Esophagus (tissue), 2 donors: ENCODE measurements around the gene OR2M7. TPM values are rescaled to one million over a fixed set of nuclear protein-coding genes. Genes with fewer than 3 reads are reported as not detected.

Experiments
- H3K27ac ChIP-seq, 2 donors: one replicate each; pipeline ENCODE4 v1.5.1; 2013; ENCODE audit warnings: low read depth in 2 of 2, mild to moderate bottlenecking in 2 of 2, inconsistent platforms in 1 of 2, low read length in 1 of 2, moderate library complexity in 1 of 2
- H3K27me3 ChIP-seq, 2 donors: one replicate each; pipeline ENCODE4 v1.6.1; 2013; ENCODE audit warnings: low read length in 2 of 2, control low read depth in 1 of 2, mild to moderate bottlenecking in 1 of 2; ENCODE audit not compliant: insufficient read depth in 2 of 2, control insufficient read depth in 1 of 2
- H3K36me3 ChIP-seq, 2 donors: one replicate each; pipeline ENCODE4 v1.6.1; 2013; ENCODE audit warnings: low read length in 1 of 2; ENCODE audit not compliant: control insufficient read depth in 2 of 2, insufficient read depth in 2 of 2
- H3K4me1 ChIP-seq, 2 donors: one replicate each; pipeline ENCODE4 v1.6.1; 2013; ENCODE audit warnings: low read length in 1 of 2; ENCODE audit not compliant: control insufficient read depth in 2 of 2, insufficient read depth in 2 of 2
- H3K4me3 ChIP-seq, 2 donors: one replicate each; pipeline ENCODE4 v1.5.1; 2013; ENCODE audit warnings: low read length in 2 of 2, mild to moderate bottlenecking in 2 of 2, low read depth in 1 of 2, moderate library complexity in 1 of 2
- H3K9me3 ChIP-seq, 2 donors: one replicate each; pipeline ENCODE4 v1.6.1; 2013; ENCODE audit warnings: mild to moderate bottlenecking in 2 of 2, low read depth in 1 of 2, low read length in 1 of 2, moderate library complexity in 1 of 2; ENCODE audit not compliant: control insufficient read depth in 2 of 2, insufficient read depth in 1 of 2
- WGBS, 2 donors: extraction: QIAGEN DNeasy Blood & Tissue Kit; methylation state at CpG; one replicate each; pipeline ENCODE4 v1.1.7; 2013; 5-methylcytosine and 5-hydroxymethylcytosine counted together
- polyA plus RNA-seq, 2 donors: library from polyadenylated mRNA; stranded (reverse); fragments of 200-250 nt; gene quantifications; one replicate each; pipeline ENCODE4 v1.2.3, GENCODE V29; 2013
- donor health status: healthy with polysubstance abuse.
- donor health status: Bipolar disorder and iron deficiency.

The OR2M7 gene, protein sequence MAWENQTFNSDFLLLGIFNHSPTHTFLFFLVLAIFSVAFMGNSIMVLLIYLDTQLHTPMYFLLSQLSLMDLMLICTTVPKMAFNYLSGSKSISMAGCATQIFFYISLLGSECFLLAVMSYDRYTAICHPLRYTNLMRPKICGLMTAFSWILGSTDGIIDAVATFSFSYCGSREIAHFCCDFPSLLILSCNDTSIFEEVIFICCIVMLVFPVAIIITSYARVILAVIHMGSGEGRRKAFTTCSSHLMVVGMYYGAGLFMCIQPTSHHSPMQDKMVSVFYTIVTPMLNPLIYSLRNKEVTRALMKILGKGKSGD
- polyA plus RNA-seq: not detected

- H3K4me3 ChIP-seq: no peak within 1 kb of the TSS
- no peaks in the 10 kb centered on the region for H3K27me3 ChIP-seq
- 84 to 96% methylated on average over 1 of the region's 1 CpG for WGBS, 2 donors
- H3K27ac ChIP-seq: no peak within 1 kb of the TSS
- H3K4me1 ChIP-seq: no peaks in the 10 kb centered on the region
- no peaks in the 10 kb centered on the region for H3K9me3 ChIP-seq
- H3K36me3 ChIP-seq: no peaks in the 10 kb centered on the region
Observed at GRCh38 chr1:248324468-248324867, at the start of gene OR2M7. Gene OR2M7, minus strand, starts transcription at chr1:248324568. Its CDS starts 0 bp downstream, at chr1:248324568.

DNA sequence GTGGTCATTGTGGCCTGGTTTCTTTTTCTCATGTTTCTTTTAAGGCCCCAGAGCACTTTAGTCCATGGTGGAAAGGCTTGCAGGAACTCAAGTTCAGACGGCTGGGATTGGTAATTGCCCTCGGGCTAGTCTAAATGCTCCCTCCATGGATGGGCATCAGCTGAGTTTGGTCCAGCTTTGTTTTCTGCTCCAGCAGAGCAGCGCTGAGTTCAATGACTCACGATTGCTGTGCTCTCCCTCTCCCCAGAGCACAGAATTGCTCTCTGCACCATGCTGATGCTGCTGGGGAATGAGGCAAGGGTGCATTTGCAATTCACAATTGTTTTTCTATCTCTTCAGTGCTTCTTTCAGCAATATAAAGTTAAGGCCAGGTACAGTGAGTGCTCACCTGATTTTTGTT lies 49.4 kb upstream of the OR2M7 start:
- 71 to 73% methylated on average over 4 of the region's 4 CpGs for WGBS, 2 donors
- H3K27ac ChIP-seq: no peak overlapping the region
- H3K4me1 ChIP-seq: no peaks in the 10 kb centered on the region

DNA sequence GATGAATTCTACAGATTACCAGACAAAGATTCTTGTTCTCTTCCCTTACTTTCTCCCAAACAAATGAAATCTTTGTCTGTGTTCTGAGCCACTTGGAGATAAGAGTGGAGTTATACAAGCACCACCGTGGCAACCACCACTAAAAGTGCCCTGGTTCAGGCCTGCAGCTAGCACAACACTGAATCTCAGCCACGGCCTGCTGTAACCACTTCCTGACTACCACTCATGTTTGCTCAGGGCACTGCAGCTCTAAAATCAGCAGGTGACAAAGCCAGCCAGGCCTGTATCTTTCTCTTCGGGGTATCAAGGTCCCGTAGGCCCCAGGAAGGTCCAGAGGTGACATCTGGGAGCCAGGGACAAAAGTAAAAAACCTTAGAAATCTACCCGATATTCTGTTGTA lies 48.0 kb upstream of the OR2M7 start:
- 63 to 67% methylated on average over 5 of the region's 5 CpGs for WGBS, 2 donors
- Histone ChIP-seq H3K4me1 (no peaks in the 10 kb centered on the region), H3K27ac (no peak overlapping the region), H3K36me3 (no peaks in the 10 kb centered on the region), H3K9me3 (peaks cover 3% of the 10 kb centered on the region in 2 donors), H3K27me3 (no peaks in the 10 kb centered on the region), H3K4me3 (no peak overlapping the region)

More for the DNA sequence above, 49.4 kb upstream of the OR2M7 start:
- Histone ChIP-seq H3K36me3 (no peaks in the 10 kb centered on the region), H3K9me3 (peaks cover 3% of the 10 kb centered on the region in 2 donors), H3K4me3 (no peak overlapping the region), H3K27me3 (no peaks in the 10 kb centered on the region)

- Histone ChIP-seq H3K4me3 (no peak overlapping the region), H3K9me3 (peaks cover 0 to 4% of the 10 kb centered on the region in 2 donors), H3K27me3 (no peaks in the 10 kb centered on the region), H3K4me1 (no peaks in the 10 kb centered on the region), H3K27ac (no peak overlapping the region), H3K36me3 (no peaks in the 10 kb centered on the region)
Observed at GRCh38 chr1:248366609-248367008, 42.2 kb upstream of the OR2M7 start.

GRCh38 chr1:248361121-248361715 lies 36.9 kb upstream of the OR2M7 start, which contains the start of gene OR2T4:
Gene OR2T4, plus strand, starts transcription at chr1:248361665. Its CDS starts 0 bp downstream, at chr1:248361665.
- 49 to 51% methylated on average over 3 of the region's 3 CpGs for WGBS, 2 donors
- Histone ChIP-seq H3K4me1 (no peaks in the 10 kb centered on the region), H3K4me3 (no peak within 1 kb of the TSS), H3K9me3 (peaks cover 3 to 8% of the 10 kb centered on the region in 2 donors), H3K27me3 (no peaks in the 10 kb centered on the region), H3K27ac (peak within 1 kb of the TSS in 1 of 2 donors; percentile 10), H3K36me3 (no peaks in the 10 kb centered on the region)

DNA sequence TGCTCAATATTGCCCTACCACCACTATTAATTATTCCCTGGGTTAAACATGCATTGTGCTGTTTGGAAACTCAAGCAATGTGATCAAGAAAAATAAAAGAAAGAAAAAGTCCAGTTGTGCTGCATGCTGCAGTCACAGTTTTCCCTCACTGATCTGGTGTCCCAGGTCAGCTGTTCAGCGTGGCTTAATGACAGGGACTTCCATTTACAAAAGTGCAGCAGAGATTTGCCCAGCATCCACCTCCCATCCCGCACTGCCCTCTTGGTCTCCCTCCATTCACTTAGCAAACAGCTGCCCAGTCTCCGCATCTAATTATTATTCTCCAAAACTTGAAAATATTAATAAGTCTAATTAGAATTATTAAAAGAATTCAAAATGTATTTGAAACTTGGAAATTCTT lies 35.0 kb upstream of the OR2M7 start:
- no peaks in the 10 kb centered on the region for H3K36me3 ChIP-seq
- no peaks in the 10 kb centered on the region for H3K4me1 ChIP-seq
- WGBS, 2 donors: 71 to 75% methylated on average over 3 of the region's 3 CpGs
- H3K27ac ChIP-seq: no peak overlapping the region
- no peaks in the 10 kb centered on the region for H3K27me3 ChIP-seq
- no peak overlapping the region for H3K4me3 ChIP-seq
- H3K9me3 ChIP-seq: peaks cover 3 to 8% of the 10 kb centered on the region in 2 donors

DNA sequence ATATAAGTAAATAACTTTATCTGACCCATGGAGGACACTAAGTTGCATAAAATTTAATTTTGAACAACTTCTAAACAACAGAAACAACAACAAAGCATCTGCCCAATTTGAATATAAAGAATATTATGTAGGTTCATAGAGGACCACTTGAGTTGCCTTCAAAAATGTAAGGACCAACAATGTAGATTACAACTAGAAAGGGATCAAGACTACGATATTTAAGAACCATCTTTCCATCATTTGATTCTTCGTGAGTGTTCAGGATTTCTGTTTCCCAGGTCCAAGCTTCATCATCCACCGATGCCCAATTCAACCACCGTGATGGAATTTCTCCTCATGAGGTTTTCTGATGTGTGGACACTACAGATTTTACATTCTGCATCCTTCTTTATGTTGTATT lies 24.1 kb upstream of the OR2M7 start, which contains the start of gene OR14C36:
Gene OR14C36, plus strand, starts transcription at position 301 of the 400 bp plus-strand sequence. Its CDS starts 0 bp downstream, at position 301.
- no peaks in the 10 kb centered on the region for H3K36me3 ChIP-seq
- no peak within 1 kb of the TSS for H3K4me3 ChIP-seq
- H3K9me3 ChIP-seq: peaks cover 0 to 3% of the 10 kb centered on the region in 2 donors
- 66 to 74% methylated on average over 4 of the region's 4 CpGs for WGBS, 2 donors
- no peaks in the 10 kb centered on the region for H3K4me1 ChIP-seq
- no peak within 1 kb of the TSS for H3K27ac ChIP-seq
- no peaks in the 10 kb centered on the region for H3K27me3 ChIP-seq

DNA sequence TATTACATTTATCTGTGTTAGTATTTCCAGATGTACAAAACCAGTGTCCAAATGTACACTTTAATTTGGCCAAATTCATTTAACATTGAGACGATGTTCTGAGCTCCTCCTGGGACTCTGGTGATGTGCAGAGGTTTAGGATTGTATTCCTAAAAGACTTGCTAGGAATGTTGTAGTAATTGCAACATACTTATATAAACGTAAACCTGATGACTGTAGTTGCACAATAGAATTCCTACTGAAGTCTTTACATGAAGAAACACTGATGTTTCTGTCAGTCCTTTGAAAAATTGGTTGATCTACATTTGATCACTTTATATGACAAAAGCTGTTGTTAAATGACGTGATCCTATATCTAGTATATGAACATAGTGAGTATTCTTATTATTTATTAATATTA lies 19.1 kb upstream of the OR2M7 start:
- 41 to 46% methylated on average over 3 of the region's 3 CpGs for WGBS, 2 donors

DNA sequence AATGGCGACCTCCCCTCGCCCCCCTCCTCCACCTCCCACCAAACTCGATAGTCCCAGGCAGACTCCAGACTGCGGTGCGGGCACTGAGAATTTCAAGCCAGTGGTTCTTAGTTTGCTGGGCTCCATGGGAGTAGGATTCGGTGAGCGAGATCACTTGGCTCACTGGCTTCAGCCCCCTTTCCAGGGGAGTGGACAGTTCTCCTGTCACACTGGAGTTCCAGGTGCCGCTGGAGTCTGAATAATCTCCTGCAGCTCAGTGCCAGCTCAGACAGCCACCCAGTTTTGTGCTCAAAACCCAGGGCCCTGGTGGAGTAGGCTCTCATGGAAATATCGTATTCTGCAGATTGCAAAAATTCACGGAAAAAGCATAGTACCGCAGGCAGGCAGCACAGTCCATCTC lies 7.6 kb downstream of the OR2M7 start:
- H3K4me3 ChIP-seq: no peak overlapping the region
- H3K36me3 ChIP-seq: no peaks in the 10 kb centered on the region
- H3K4me1 ChIP-seq: no peaks in the 10 kb centered on the region
- no peak overlapping the region for H3K27ac ChIP-seq
- H3K9me3 ChIP-seq: peaks cover 0 to 8% of the 10 kb centered on the region in 2 donors
- WGBS, 2 donors: 87 to 90% methylated on average over 11 of the region's 11 CpGs
- H3K27me3 ChIP-seq: no peaks in the 10 kb centered on the region

More for the DNA sequence above, 19.1 kb upstream of the OR2M7 start:
- H3K27me3 ChIP-seq: no peaks in the 10 kb centered on the region
- no peaks in the 10 kb centered on the region for H3K4me1 ChIP-seq
- no peaks in the 10 kb centered on the region for H3K36me3 ChIP-seq
- H3K4me3 ChIP-seq: no peak overlapping the region
- no peaks in the 10 kb centered on the region for H3K9me3 ChIP-seq
- no peak overlapping the region for H3K27ac ChIP-seq
